OCI-LY3 (cell line): ENCODE results near the gene FAHD1.

Experiments
- EZH2phosphoT487 ChIP-seq: fragments of 200-600 bp; shearing (Covaris generic); IDR thresholded peaks from 2 replicates; pipeline ENCODE4 v1.6.1; 2018; ENCODE audit warnings: antibody characterized with exemption, mixed run types, low read depth
- TF ChIP-seq, protein P1 (sequence below): fragments of 200-600, 300-600 bp; sonication (generic); IDR thresholded peaks from 2 replicates; pipeline ENCODE4 v1.5.1; 2014; ENCODE audit warnings: antibody characterized with exemption, low read length, low read depth

DNA sequence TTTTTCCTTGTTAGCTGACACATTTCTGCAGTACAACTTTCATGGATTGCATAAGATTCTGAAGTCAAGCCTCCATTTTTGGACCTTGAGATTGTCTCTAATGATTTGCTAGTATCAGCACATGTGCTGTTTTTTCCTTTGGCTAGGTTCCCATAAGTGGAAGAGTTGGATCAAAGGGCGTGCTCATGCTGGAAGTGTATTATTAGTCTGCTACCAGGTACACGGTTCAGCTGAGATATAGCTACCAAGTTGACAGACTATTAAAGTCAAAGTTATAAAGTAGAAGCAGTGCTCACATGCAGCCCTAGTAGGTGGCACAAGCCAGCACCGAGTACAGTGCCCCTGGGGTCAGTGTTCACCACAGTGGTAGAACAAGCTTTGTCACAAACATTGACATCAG is 3.2 kb downstream of the FAHD1 start:
- TF ChIP-seq, protein P1, sequence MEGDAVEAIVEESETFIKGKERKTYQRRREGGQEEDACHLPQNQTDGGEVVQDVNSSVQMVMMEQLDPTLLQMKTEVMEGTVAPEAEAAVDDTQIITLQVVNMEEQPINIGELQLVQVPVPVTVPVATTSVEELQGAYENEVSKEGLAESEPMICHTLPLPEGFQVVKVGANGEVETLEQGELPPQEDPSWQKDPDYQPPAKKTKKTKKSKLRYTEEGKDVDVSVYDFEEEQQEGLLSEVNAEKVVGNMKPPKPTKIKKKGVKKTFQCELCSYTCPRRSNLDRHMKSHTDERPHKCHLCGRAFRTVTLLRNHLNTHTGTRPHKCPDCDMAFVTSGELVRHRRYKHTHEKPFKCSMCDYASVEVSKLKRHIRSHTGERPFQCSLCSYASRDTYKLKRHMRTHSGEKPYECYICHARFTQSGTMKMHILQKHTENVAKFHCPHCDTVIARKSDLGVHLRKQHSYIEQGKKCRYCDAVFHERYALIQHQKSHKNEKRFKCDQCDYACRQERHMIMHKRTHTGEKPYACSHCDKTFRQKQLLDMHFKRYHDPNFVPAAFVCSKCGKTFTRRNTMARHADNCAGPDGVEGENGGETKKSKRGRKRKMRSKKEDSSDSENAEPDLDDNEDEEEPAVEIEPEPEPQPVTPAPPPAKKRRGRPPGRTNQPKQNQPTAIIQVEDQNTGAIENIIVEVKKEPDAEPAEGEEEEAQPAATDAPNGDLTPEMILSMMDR = no peak
- TF ChIP-seq EZH2phosphoT487 = no peak
